Activated CD4-positive, CD25-positive, alpha-beta regulatory T cell treated with anti-CD3 and anti-CD28 coated beads, Interleukin-2, amount 50 U/mL, for 16 hours (primary cell): ENCODE results near the gene ZCCHC14.
"Not testable (repeated sequence)": the region's sequence is repeated elsewhere in the genome, so short reads cannot be mapped to it uniquely, and the experiment has no call there.

ENCODE experiments used
- DNase-seq: peaks from one replicate; pipeline ENCODE4 v3.0.0-alpha.2; 2020; ENCODE audit warnings: low read depth, low spot score

Gene ZCCHC14

DNA sequence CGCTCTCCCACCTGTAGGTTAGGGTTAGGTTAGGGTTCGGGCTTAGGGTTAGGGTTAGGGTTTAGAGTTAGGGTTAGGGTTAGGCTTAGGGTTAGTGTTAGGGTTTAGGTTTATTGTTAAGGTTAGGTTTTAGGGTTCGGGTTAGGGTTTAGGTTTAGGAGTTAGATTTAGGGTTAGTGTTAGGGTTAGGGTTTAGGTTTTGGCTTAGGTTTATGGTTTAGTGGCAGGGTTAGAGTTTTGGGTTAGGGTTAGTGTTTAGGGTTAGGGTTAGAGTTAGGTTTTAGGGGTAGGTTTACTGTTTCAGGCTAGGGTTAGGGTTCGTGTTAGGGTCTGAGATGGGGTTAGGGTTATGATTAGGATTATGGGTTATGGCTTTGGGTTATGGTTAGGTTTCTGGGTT is 31.6 kb upstream of the ZCCHC14 start:
- DNase-seq: no peak

DNA sequence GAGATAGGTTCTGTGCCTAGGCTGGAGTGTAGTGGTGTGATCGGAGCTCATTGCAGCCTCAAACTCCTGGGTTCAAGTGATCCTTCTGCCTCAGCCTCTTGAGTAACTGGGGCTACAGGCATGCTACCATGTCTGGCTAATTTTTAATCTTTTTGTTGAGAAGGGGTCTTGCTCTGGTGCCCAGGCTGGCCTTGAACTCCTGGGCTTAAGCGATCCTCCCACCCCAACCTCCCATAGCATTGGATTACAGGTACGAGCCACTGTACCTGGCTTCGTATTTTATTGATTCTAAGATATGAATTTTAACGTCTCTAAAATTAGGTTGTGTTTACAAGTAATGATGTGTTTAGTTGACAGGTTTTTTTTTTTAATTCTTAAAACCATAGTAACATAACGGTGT is 30.8 kb upstream of the ZCCHC14 start:
- DNase-seq: not testable (repeated sequence)

- DNase-seq: not testable (repeated sequence)
Measured at GRCh38 chr16:87521764-87522163, 28.9 kb upstream of the ZCCHC14 start.

DNA sequence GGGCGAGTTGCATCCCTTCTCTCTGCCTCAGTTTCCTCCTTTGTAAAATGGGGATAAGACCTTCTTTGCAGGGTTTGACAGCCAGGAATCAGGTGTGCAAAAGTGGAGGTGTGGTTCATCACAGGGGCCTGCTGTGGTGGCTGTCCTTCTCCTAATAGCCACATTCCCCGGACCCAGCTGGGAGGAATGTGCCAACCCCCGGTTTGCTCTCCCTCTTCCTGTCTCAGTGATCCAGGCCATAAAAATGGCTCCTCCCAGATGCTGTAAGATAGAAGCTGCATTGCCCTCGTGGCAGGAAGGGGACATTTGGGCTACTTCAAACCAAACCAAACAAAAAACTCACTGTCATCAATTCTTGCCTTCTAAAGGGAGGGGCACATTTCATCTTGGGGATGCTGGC is 26.3 kb upstream of the ZCCHC14 start:
- DNase-seq: not testable (repeated sequence)

DNA sequence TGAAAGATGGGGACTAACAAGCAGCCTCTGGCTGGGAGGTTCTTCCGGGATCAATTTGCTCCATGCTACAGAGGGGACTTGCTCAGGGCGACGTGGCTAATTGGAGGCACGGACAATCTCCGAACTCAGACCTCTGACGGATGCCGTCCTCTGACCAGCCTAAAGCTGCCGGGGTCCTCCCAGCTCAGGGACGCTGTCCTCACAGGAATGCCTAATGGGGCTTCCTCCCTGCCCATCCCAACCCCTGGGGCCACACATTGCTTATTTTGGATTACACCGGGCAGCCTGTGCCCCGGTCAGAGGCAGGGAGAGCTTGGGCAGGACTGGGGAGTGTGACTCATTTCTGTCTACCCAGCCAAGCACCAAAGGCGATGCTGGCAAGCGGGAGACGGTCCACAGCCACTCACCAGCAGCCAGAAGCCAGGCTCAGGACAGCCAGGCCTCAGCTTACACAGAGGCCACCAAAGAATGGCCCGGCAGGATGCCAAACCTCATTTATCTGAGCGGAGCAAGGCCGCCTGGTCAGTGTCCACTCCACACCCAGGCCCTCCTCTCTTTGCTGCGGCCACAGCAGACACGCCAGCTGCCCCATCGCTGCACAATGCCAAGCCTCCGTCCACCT is 25.7 kb upstream of the ZCCHC14 start:
- not testable (repeated sequence) for DNase-seq

DNA sequence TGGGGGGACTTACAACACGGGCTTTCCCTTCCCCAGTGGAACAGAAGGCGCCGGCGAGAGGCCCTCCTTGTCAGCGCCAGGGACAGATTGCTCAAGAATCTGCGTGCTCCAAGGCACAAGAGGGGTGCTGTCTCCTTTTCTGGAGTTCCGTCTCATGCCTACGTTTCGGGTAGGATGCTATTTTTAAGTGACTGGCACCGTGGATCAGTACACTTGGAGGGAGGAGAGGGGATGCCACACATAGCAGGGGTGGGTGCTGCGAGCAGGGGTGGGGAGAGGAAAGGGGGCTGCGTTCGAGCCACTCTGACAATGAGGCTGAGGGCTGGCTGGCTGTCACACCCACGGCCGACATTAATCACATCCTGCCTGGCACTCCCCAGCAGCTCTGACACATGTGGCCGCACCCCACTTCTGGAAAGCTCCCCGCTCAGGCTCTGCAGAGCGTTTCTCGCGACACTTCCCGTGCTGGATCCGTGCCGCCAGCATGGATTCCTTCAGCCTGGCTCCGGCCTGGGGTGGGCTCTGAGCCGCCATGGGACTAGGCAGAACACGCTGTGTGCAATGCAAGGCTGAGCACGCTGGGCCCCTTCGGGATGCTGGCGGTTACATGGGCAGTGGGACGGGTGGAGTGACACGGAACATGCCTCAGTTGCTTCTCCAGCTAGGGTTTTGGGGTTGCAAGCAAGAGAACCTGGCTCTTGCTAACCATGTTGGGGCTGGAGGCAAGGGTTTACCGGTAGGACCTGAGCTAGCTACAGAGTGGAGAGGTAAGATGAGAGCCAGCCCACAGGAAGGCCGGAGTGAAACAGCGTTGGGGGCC is 25.0 kb upstream of the ZCCHC14 start:
- not testable (repeated sequence) for DNase-seq

DNA sequence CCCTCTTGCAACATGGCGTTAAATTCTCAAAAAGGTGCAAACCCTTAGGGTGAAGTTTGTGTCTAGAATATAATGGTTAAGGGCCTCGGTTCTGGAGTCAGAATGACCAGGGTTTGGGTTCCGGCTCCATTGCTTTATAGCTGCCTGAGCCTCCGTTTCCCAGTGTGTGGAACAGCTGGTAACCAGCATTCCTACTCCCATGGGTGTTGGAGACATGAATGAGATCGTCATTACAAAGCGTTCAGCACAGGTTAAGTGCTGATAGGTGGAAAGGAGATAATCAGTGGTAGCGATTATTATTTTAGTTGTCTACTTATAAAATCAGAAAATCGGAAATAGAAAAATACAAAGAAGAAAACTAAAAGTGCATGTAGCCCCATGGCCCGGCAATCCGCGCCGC is 23.5 kb upstream of the ZCCHC14 start:
- no peak for DNase-seq

DNA sequence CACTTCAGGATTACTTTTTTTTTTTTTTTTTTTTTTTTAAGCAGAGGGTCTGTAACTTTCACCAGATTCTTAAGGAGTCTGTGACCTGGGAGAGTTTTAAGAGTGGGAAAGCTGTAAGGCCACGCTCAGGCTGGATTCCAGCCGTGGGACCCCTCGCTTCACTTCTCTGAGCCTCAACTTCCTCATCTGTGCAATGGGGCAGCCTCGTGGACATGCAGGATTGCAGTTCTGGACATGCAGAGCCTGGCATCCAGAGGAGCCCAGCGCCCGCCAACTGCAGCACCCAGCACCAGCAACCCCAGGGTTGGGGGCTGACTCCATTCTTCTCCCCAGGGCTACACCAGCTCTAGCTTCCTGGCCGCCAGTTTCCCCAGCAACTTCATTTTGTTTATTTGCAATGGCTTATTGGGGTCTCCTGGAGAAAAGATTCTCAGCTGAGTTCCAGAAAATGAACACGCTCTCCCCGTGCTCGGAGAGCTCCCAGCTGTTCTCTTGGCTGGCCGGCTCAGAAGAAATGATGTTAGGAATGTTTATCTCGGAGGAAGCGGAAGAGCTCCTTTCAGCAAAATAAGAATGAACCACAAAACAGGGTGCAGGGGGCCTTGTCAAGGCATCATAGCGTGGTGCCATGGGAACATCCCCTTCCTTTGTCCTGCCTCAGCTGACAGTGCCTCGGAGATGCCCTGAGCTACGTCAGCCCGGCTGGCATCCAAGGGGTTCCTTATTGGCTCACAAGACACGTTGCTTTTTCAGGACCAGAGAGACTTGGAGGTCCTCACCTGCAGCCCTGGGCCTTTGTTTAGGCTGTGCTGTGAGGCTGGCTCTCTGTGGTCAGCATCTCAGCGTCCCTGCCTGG is 22.9 kb upstream of the ZCCHC14 start:
- no peak for DNase-seq

DNA sequence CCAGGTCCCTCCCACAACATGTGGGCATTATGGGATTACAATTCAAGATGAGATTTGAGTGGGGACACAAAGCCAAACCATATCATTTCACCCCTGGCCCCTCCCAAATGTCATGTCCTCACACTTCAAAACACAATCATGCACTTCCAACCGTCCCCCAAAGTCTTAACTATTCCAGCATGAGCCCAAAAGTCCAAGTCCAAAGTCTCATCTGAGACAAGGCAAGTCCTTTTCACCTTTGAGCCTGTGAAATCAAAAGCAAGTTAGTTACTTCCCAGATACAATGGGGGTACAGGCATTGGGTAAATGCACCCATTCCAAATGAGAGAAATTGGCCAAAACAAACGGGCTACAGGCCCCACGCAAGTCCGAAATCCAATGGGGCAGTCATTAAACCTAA is 17.0 kb upstream of the ZCCHC14 start:
- DNase-seq: not testable (repeated sequence)

DNA sequence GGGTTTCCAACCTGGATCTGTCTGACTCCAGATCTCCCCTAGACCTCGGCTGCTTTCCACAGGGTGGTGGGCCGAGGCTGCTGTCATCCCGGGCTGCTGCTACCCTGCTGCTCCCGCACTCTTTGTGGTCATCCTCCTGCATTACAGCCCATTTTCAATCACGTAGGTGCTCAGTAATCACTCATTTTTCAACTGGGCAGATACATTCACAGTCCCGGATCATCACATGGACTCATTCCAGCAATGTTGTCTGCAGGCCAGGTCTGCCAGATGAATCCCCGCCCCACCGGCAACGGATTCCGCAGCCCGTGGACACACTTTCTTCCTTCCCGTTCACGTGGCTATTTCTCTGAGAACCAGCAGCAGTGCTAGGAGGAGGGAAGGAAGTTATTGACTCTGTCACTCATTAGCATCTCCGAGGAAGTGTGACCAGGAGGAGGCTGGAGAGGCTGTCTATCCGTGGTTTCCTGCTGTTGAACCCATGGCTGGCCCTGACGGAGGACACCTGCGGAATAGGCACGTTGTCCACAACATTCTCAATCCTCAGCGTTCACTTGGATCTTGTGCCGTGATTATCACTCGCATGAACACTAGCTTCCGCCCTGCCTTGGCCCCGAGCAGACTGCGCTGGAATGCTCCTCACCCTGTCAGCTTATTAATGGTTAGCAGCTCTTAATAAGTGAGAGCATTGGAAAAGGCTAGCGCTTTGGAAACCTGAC is 14.7 kb upstream of the ZCCHC14 start:
- DNase-seq: no peak

DNA sequence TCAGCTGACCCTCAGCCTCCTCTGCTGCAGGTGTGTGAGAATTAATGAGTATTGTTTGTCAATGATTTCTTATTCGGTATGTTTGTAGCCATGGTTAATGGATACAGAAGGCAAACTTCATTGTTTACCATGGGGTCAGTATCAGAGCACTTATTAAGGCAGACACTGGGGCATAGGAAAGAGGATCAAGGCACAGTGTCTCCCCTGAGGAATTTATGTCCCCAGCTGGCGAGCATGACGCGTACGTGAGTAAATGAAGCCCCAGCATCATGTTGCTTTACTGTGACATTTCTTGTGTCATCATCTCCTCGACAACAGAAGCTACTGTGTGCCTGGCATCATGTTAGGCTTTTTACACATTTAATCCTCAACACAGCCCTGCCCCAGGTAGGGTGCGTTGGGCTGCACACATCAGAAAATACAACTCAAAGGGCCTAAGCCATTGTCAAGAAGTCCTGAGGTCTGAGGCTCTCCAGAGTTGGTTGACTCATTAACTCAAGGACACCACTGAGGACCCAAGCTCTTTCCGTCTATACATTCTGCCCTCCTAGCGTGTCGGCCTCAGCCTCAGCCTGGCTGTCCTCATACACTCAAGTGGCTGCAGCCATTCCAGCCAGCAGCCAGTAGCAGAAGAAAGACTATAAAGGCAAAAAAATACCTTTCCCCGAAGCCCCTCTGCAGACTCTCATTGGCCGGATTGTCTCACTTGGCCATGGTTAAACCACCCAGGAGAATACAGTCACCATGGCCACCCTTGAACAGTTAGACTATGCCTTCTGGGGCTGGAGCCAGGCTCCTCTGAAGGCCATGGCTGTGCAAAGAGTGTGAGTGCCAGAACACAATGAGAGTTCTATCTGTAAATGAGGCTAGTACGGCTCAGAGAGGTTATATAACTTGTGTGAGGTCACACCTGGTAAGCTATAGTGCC is 13.9 kb upstream of the ZCCHC14 start:
- no peak for DNase-seq

DNA sequence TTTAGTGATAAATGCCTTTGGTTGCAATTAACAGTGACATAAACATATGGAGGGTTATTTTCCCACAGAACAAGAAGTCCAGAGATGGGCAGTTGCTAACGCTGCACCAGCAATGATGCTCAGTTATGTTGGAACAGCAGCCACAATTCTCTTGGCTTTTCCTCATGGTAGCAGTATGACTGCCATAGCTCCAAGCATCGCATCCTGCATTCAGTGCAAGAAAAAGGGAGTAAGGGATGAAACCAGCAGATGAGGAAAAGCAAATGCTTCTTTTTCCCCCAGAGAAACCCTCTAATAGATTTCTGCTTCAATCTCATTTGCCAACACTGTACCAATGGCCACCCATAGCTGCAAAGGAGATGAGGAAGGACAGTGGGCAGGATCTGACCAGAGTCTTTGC is 13.0 kb upstream of the ZCCHC14 start:
- no peak for DNase-seq

GRCh38 chr16:87503232-87503937 is 10.6 kb upstream of the ZCCHC14 start:
- not testable (repeated sequence) for DNase-seq

DNA sequence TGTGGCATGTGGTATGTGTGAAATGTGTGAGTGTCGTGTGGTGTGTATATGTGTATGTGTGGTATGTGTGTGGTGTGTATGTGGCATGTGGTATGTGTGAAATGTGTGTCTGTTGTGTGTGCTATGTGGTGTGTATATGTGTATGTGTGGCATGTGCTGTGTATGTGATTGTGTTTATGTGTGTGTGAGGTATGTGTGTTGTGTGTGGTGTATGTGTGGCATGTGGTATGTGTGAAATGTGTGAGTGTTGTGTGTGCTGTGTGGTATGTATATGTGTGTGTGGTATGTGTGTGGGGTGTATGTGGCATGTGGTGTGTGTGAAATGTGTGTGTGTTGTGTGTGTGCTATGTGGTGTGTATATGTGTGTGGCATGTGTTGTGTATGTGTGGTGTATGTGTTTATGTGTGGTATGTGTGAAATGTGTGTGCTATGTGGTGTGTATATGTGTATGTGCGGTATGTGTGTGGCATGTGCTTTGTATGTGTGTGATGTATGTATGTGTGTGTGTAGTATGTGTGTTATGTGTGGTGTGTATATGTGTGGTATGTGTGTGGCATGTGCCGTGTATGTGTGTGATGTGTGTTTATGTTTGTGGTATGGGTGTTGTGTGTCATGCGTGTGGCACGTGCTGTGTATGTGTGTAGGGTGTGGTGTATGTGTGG is 9.6 kb upstream of the ZCCHC14 start:
- DNase-seq: no peak

GRCh38 chr16:87501117-87501516 is 8.3 kb upstream of the ZCCHC14 start:
- no peak for DNase-seq

GRCh38 chr16:87499189-87499486 is 6.3 kb upstream of the ZCCHC14 start:
- DNase-seq: no peak

- DNase-seq: no peak
Measured at GRCh38 chr16:87498324-87499188, 5.7 kb upstream of the ZCCHC14 start.

DNA sequence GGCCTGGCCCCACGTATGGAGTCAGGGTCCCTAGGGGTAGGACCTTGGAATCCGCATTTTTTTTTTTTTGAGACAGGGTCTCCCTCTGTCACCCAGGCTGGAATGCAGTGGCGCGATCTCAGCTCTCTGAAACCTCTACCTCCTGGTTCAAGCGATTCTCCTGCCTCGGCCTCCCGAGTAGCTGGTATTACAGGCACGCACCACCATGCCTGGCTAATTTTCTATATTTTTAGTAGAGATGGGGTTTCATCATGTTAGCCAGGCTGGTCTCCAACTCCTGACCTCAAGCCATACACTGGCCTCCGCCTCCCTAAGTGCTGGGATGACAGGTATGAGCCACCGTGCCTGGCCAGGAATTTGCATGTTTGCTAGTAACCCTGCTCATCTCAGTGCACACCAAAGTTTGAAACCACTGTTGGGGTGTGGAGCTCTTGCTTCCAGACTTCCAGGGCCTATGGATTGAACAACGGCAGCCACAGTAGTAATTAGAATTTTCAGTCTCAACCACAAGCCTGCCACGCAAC is 5.0 kb upstream of the ZCCHC14 start:
- DNase-seq: not testable (repeated sequence)
